HG02981 (cell line): ENCODE measurements around the gene PCSK6.
"Not testable (repeated sequence)": the region's sequence is repeated elsewhere in the genome, so short reads cannot be mapped to it uniquely, and the experiment has no call there.

Experiments
- ATAC-seq: cut with Tn5 transposase; IDR thresholded peaks from one replicate; pipeline ENCODE4 v1.9.1; 2021; ENCODE audit warnings: mild to moderate bottlenecking, moderate library complexity; ENCODE audit not compliant: unreplicated experiment

The PCSK6 gene

DNA sequence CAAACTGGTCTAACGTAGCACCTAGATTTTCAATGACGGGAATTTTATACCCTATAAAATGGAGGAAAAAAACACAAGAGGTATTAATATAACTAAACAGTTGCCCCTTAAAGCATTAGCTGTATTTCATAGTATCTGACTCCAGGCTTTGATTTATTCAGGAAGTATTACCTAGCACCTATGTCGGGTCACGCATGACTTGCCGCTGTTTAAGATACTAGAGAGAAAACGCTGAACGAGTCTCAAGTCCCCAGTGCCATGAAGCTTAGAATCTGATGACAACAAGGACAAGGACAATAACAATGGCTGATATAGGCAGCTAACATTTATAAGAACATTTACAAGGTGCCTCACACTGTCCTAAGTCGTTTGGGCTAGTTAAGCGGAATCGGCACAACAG lies 196.4 kb downstream of the PCSK6 start:
- ATAC-seq: no peak

DNA sequence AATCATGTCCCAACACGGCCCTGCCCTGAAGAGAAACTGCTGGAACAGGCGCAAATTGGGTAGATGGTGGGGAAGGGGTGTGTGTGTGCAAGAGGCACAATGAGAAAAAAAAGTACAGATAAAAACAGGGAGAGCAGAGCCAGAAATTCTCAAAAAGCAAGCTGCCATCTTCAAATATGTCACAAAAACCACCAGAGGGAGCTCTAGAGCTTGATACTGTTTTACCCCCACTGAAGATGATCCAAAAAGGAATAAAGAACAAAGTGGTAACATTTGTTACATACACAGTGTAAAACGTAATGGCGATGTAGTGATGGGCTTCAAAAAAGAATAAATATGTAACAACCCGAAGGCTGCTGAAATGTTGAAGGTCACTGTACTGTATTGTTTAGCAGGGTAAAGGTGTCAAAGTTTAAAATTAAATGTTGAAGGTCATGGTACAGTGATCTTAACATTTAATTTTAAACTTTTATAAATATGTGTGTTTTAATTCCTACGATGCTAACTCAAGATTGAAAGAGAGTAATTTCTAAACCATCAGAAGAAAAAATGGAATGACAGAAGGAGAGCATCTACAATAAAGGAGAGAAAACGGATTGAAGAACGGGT lies 200.5 kb downstream of the PCSK6 start:
- no peak for ATAC-seq

DNA sequence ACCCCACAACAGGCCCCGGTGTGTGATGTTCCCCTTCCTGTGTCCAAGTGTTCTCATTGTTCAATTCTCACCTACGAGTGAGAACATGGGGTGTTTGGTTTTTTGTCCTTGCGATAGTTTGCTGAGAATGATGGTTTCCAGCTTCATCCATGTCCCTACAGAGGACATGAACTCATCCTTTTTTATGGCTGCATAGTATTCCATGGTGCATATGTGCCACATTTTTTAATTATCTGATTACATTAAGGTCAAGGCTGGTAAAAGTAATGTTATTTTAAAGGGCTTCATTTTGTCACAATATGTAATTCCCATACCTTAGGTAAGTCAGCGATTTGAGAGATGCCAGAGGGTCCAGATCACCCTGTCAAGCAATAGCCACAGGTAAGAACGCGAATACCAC lies 202.2 kb downstream of the PCSK6 start:
- not testable (repeated sequence) for ATAC-seq

DNA sequence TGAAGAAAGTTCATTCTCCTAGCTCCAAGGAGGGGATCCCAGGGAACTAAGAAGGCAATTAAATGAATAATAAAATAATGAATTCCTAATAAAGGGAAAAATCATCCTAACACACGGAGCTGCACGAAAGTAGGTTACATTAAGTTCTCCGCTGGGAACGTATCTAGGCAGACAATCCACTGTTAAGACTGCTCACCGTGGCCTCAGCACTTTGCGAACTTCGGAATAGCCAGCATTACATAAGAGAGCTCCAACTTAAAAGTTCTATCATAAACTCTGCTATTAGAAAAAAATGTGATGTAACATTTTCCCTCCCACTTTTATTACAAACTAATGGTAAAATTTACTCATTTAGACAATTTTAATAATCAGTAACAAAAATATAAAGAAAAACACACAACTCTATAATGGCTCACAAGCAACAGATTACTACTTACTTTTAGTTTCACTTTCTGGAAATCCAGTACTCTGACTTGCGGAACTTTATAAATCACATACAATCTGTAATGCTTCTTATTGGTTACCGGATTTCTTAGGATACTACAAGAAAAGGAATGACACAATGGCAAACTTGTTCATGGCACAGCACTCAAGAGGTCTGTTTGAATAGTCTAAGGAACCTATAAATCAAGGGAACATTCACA lies 202.9 kb downstream of the PCSK6 start:
- ATAC-seq: no peak

DNA sequence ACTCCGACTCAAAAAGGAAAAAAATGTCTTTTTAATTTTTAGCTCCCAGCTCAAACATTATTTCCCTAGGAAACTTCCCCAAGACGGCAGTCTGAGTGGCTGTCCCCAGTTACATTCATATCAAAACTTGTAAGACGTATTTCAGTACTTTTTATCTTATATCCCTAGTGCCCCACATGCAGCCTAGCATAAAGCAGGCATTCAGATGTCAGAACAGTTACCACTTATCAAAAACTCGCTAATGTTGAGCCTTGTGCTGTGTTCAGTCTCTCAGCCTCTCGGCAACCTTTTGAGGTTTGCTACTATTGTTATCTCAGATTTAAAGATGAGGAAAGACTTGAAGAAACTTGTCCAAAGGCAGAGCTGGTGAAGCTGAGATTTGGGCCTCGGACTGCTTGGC lies 205.6 kb downstream of the PCSK6 start:
- no peak for ATAC-seq

DNA sequence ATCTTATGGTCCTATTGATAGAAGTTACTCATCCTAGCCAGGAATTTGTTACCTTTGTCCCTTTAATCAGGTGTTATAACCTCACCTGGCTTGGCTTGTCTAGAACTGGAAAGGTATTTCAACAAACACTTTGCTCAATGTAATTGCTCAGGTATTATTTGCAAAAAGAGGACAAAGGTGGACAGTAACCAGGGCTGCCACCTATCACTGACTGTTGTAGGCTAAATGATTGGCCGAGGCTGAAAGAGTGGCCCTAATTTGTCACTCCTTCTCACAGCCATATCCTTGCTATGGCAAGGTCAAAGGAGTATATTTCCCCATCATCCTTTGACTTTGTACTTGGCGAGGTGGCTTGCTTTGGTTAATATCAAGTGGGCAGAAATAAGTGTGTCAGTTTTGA lies 209.5 kb downstream of the PCSK6 start:
- ATAC-seq: no peak

DNA sequence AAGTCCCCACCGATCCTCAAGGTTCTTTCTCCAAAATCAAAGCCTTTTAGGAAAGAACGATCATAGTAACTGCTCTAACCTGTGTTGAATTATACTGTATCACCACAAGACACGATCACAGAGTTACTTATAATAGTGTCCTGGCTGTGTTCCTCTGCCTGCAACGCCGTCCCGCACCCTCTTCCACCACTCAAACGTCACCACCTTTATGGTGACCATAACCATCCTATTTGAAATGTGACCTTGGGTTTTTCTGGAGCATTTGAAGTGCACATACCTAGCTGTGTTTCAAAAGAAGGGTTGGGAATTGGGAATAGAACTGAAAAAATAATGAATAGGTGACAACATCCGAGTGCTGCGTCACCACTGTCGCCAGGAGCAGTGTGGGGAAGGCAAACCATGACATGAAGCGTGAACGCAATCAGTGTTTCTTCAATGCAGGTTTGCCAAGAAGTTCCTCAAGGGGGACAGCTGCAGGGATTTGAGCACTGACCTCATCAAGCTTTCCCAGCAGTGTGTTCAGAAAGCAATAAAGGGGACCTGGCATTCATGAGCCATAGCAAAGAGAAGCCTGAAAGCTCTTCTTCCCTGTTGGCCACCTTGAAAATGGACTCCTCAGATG lies 211.5 kb downstream of the PCSK6 start:
- no peak for ATAC-seq

DNA sequence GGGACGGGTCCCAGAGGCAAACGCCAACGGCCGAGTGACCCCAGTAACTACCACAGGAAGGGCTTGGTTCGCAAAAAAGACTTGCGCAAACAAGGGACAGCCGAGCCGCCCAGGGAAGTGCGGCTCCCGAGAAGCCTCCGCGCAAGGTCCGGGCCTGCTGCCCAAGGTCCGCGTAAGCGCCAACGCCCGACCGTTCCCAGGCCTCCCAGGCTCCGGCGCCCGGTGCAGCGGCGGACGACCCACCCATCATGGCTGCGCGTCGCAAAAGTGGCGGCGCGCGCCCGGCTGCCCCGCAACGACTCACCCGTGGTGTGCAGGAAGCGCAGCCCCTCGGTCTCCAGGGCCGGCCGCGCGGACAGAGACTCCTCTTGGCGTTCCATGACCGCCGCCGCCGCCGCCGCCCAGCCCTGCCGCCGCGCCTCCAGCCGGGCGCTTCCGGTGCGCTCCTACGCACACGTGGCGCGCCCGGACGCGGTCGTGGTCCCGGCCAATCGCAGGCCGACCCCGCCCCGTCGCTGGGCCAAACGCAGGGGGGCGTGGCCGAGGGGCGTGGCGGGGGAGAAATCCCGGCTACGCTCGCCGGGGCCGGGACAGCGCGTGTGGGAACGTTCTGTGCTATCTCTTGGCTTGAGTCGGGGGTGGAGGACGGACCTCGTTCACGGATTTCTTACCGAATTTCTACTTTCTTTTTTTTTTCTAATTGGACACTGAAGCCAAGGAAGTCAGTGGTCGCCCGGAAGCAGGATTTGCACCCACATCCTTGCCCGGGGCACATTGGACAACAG lies 212.3 kb downstream of the PCSK6 start, which contains the start of gene SELENOS:
Gene SELENOS, minus strand, starts transcription at position 448 of the 785 bp plus-strand sequence. Its CDS starts 68 bp downstream, at position 380.
- ATAC-seq: peak; percentile 92

DNA sequence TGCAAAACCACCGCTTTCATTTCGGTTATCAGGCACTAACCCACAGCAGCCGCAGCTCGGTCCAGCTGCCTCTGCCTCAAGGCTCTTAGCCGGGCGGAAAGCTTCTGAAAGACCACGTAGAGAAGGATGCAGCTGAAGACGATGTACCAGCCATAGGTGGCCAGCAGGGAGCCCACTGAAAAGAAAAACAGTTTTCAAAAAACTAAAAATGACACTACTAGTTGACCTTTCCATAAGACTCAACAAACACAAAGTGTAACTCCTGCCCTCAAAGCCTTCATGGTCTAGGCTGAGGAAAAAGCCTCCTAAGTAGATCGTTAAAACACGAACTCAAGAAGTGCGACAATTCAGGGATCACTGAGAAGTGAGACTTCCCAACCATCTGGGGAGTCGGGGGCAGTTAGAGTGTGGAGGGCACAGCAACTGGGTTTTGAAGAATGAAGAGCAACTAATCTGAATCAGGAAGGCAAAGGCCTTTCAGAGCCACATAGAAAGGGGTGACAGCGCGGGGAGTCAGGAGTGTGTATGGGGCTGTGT lies 212.9 kb downstream of the PCSK6 start:
- peak; percentile 38 for ATAC-seq

DNA sequence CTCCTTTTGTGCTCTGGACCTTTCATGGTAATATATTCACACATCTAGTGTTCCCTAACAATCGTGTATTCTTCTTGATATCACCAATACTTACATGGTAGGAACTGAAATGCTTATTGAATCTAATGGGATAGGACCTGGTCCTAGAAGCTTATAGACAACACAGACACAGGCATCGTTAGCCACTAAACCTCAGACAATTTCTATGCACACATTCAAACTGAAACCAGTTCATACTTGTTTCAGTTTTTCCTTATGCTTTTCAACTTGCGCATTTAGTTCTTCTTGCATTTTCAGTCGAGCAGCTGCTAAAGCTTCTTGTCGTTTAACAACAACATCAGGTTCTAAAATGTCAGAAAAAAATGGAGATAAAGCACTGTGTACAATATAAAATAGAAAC lies 214.5 kb downstream of the PCSK6 start:
- ATAC-seq: peak; percentile 21

DNA sequence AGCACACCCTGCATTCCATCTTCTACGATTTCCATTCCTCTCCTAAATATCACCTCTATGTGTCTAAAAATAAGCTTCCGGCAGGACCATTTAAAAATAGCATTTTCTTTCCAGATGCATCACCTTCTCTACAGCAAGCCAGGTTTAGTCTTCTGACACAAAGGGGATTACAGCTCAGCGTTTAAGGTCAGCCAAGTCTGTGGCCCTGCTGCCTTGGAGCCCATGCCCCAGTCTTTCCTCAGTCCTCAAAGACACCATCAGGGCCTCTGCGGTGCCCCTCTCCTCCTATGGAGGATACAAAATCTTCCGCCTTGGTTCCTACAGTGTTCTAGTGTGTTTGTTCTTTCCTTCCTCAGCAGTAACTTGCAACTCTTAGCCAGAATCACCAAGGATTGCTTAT lies 216.0 kb downstream of the PCSK6 start:
- no peak for ATAC-seq

DNA sequence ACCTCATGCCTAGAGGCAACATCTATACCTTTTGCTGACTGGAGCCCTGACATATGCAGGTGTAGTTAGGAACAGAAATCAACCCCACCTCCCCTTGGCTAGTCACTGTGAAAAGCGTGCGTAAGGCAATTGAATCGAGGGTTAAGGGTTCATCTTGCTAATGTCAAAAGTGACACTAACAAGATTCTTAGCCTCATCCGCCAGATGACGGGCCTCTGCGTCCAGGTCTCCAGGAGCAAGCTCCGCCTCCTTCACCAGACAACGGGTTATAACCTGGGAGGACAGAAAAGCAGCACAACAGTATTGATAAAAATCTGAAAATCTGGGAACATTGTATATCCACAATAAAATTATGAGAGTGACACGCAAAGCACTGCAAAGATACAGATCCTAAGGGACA lies 216.9 kb downstream of the PCSK6 start:
- ATAC-seq: no peak

DNA sequence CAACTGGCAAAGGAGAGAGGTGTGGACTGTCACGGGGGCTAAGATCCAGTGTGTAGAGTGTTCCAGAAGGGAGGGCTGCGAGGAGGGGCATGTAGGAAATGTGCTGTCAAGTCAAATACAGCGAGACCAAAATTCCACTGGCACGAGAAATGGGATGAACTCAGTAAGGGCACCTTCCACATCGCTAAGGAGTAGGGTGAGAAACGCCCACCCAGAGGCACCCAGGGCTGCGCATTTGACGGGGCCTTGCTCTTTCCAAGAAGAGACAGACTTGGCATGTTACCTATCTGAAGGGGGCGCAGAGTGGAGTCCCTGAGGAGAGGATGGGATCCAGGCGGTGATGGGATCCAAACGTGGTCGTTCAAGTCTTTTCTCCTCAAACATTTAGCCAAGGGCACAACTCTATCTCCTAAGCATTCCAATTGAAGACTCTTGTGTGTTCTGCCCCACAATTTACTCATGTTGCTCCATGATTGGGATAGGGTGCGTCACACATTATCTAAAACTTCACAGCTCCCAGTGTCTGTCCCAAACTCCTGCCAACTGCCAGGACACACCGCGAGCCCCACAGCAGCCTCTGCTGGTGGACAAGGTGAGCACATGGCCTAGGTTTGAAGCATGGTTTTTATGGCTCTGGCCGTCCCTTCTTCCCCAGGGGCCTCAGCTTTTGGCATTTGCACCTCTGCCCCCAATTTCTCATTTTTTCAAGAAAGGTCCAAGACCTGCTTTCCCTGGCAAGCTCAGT lies 219.9 kb downstream of the PCSK6 start:
- ATAC-seq: no peak

DNA sequence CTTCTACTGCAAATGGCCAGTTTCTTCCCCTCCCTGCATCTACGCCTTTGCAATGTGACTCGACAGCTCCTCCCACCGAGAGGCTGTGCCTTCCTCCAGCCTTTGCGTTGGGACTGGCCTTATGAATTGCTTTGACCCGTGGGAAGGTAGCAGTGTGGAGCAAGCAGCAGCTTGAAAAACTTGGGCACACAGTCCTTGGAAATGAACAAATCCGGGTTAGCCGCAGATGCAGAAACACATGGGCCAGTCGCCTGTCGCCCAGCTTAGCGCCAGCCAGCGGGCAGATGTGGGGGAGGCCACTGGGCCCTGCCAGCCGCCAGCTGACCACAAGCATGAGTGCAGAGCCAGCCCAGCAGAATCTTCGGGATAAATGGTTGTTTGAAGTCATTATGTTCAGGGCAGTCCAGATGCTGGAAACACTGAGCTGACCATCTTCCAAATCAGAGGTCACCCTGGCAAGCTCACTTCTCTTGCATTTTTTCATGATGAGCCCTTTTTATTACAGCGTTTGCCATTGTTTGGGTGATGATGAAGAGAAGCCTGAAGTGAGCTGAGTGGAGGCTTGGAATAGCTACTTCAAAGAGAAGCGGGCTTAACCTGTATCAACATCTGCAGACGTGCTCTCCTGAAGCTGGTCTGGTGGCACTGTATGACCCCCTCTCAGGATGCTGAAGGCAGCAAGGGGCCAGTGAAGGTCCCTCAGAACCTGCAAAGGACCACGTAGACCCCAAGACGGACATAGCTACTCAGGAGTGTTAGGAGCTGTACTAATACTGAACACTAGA lies 222.0 kb downstream of the PCSK6 start:
- ATAC-seq: no peak

DNA sequence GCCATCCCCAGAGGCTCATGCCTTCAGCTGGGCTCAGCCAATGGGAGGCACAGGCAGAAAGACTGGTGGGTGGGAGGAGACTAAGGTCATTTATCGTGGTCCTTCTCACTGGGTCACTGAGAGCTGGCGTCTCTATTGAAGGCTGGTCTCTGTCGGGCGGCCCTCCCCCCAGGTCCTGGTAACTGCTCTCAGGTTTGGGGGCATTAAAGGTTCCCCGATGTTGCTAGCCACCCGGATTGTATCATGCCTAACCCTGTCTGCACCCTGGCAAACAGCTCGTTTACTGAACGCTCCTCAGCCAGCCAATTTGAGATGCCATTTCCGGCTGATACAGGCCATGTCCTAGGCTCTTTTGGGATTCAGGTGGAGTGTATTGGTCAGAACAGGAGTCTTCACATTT lies 222.7 kb downstream of the PCSK6 start:
- ATAC-seq: no peak

DNA sequence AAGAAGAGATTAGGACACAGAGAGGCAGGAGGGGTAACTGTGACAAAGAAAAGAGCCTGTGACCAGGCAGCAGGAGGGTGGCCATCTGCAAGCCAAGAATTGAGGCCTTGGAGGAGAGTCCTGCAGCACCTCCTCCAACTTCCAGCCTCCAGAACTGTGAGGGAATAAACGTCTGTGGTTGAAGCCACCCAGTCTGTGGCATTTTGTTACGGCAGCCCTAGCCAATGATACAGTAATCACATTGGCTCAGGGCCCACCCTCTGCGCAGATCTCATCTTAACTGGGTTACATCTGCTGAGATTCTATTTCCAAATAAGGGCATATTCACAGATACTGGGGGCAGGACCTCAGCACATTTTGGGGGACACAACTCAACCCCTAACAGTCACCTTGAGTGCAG lies 223.5 kb downstream of the PCSK6 start:
- no peak for ATAC-seq

DNA sequence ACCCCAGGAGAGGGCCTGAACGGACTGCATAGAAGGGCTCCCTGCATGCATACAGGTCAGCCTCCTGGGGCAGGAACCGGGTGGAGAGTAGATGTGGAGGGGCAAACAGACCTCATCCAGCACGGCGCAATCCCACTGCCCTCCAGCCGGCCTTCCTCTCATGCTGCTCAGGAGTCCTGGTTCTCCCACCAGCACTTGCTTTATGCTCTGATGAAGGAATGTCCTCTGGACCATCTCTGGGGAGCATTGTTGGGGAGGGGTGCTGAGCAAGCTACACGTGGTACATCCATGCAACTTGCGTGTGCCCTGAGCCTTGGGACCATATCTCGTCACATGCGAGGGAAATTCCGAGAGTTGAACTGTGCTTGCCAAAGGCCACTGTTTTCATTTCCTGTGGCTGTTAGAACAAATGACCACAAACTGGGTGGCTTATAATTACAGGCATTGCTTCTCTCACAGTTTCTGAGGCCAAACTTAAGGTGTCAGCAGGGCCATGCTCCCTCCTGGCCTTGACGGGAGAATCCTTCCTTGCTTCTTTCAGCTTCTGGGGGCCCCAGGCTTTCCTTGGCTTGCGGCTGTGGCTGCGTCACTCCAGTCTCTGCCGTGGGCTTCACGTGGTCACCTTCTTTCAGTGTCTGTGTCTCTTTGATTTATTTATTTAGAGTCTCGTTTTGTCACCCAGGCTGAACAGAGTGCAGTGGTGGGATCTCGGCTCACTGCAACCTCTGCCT lies 224.4 kb downstream of the PCSK6 start:
- ATAC-seq: no peak

DNA sequence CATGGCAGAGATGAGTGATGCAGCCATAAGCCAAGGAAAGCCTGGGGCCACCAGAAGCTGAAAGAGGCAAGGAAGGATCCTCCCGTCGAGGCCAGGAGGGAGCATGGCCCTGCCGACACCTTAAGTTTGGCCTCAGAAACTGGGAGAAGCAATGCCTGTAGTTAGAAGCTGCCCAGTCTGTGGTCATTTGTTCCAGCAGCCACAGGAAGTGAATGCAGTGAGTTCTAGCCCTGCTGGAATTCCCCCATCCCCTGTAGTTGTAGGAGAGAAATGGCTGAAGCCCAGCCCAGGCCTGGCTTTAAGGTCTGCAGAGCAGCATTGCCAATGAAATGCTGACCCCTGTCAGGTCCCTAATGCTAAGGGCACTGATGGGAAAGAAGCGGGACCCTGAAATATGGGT lies 225.5 kb downstream of the PCSK6 start:
- no peak for ATAC-seq

DNA sequence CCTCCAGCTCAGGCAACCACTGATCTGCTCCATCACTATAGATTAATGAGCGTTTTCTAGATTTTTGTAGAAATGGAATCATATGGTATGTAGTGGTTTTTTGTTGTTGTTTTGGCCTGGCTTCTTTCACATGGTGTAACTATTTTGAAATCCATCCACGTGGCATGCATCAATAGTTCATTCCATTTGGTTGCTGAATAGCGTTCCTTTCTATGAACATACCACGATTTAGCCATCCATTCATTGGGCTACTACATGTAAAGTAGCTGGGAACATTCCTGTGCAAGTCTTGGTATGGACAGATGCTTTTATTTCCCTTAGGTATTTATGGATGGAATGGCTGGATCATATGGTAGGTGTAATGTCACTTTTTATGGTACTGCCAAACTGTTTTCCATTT lies 227.0 kb downstream of the PCSK6 start:
- ATAC-seq: no peak
